ENCODE data around the gene CHRNA1. TPM values are rescaled to one million over a fixed set of nuclear protein-coding genes. Genes with fewer than 3 reads are reported as not detected.

CHRNA1 gene
- polyA plus RNA-seq, 1 experiment: not detected

DNA sequence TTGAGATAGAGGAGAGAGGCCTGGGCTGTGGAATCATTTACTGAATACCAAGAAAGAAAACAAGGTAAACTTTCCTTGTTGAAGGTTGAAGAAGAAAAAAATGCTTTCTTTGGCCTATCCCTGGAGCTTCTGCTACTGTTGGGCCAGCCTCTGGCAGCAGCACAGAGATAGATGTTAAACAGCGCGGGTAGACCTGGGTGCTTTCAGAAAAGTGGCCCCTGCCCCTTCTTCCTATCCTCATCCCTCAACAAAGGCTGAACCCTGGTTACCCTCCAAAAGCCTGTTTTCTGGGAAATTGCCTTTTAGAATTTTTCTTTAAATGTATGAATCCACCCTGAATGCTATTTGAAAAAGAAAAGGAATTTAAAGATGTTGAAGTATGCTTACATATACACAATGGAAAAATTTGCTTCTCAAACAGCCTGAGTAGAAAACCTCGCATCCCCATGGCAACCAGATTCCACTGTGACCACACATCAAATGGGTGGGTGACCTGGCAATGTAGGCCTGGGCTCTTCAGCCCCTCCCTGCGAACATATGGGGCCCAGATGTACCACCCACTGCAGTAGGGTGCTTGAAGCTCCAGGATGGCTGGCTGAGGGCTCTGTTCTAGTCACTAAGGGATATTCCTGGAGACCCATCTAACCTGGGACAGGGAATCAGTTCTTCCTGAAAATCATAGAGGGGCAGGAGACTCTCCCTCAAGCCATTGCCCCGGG lies 23.4 kb upstream of the CHRNA1 start:
- Histone ChIP-seq H3K27me3 (ENCODE audit: control insufficient read depth, insufficient read depth, low read length) (no peaks in the 10 kb centered on the region), H3K4me3 (ENCODE audit: low read depth, low read length) (no peak overlapping the region), H3K36me3 (ENCODE audit: control insufficient read depth, insufficient read depth, low read length) (no peaks in the 10 kb centered on the region)
- CTCF ChIA-PET: interaction anchor here (1.1 to 1.5 kb wide), 2 partner anchors 10 to 198 kb away, joined by 3 read pairs; no protein-coding TSS in a partner anchor
- TF ChIP-seq, protein P1, sequence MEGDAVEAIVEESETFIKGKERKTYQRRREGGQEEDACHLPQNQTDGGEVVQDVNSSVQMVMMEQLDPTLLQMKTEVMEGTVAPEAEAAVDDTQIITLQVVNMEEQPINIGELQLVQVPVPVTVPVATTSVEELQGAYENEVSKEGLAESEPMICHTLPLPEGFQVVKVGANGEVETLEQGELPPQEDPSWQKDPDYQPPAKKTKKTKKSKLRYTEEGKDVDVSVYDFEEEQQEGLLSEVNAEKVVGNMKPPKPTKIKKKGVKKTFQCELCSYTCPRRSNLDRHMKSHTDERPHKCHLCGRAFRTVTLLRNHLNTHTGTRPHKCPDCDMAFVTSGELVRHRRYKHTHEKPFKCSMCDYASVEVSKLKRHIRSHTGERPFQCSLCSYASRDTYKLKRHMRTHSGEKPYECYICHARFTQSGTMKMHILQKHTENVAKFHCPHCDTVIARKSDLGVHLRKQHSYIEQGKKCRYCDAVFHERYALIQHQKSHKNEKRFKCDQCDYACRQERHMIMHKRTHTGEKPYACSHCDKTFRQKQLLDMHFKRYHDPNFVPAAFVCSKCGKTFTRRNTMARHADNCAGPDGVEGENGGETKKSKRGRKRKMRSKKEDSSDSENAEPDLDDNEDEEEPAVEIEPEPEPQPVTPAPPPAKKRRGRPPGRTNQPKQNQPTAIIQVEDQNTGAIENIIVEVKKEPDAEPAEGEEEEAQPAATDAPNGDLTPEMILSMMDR (IDR thresholded peaks at IDR 0.05; ENCODE audit: insufficient read depth, low read depth, low read length): no peak
- peak; percentile 100 for DNase-seq (ENCODE audit: low read depth)
- POLR2A ChIA-PET: interaction anchor here (0.5 to 1.5 kb wide), 8 partner anchors 9 to 231 kb away, joined by 3 to 4 read pairs (median 4); no protein-coding TSS in a partner anchor

DNA sequence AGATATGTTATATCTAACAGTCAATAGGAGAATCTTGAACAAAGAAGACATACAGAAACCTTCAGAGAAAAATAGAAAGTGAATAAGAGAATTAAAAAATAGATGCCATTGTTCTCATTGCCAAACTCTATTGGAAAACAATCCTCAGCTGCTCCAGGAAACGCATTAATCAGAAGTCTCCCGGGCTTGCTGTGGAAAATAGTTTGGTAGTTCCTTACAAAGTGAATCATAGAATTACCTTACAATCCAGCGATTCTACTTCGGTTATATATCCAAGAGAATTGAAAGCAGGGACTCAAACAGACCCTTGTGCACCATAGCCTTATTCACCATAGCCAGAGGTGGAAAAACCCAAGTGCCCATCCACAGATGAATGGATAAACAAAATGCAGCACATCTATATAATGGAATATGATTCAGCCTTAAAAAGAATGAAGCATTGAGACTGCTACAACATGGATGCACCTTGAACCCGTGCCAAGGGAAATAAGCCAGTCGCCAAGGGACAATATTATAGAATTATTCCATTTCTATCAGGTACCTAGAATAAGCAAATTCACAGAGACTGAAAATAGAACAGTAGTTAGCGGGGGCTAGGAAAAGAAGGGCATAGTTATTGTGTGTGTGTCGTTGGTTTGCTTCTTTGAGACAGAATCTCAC lies 21.9 kb upstream of the CHRNA1 start:
- TF ChIP-seq, protein P1 (IDR thresholded peaks at IDR 0.05; ENCODE audit: insufficient read depth, low read depth, low read length): no peak
- Histone ChIP-seq H3K4me3 (ENCODE audit: low read depth, low read length) (no peak overlapping the region), H3K27me3 (ENCODE audit: control insufficient read depth, insufficient read depth, low read length) (no peaks in the 10 kb centered on the region), H3K36me3 (ENCODE audit: control insufficient read depth, insufficient read depth, low read length) (no peaks in the 10 kb centered on the region)
- POLR2A ChIA-PET: no interaction called here
- CTCF ChIA-PET: interaction anchor here (1.5 kb wide), 1 partner anchor 9 kb away, joined by 3 read pairs; no protein-coding TSS in a partner anchor
- DNase-seq (ENCODE audit: low read depth): no peak

DNA sequence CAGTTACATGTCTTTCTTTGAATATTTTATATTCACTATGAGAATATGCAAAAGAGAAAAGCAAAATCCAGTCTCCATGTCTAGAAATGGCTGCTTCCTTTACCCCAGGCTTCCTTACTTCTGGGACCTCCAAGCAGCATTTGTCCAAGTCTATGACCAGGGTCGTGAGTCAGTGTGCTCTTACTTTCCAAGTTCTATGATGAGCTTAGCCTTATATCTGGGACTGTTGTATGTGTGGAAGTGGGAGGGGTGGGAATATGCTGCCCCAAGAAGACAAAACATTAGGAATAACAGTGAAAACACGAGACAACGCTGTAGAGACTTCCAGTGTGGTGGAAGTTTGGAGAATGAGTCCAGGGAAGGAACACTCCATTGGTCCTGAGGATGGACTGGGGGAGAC lies 21.2 kb upstream of the CHRNA1 start:
- no peak for DNase-seq (ENCODE audit: low read depth)
- TF ChIP-seq, protein P1 (IDR thresholded peaks at IDR 0.05; ENCODE audit: insufficient read depth, low read depth, low read length): no peak
- CTCF ChIA-PET: no interaction called here
- POLR2A ChIA-PET: no interaction called here
- no peaks in the 10 kb centered on the region for H3K36me3 ChIP-seq (ENCODE audit: control insufficient read depth, insufficient read depth, low read length)
- H3K4me3 ChIP-seq (ENCODE audit: low read depth, low read length): no peak overlapping the region
- no peaks in the 10 kb centered on the region for H3K27me3 ChIP-seq (ENCODE audit: control insufficient read depth, insufficient read depth, low read length)

DNA sequence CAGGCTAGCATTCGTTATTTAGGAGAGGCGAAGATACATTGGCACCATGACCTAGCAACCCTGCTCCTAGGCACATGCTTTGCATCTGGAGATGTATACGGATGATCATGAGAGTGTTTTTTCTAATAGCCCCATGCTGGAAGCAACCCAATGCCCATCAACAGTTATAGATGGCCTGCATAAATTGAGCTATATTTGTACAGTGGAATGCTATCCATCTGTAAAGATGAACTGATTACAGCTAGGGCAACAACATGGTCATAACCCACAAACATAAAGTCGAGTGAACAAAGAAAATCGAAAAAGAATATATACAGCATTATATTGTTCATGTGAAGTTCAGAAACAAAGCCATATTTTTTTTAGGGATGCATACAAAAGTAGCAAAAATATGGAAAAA lies 20.6 kb upstream of the CHRNA1 start:
- no peaks in the 10 kb centered on the region for H3K36me3 ChIP-seq (ENCODE audit: control insufficient read depth, insufficient read depth, low read length)
- no peak for DNase-seq (ENCODE audit: low read depth)
- TF ChIP-seq, protein P1 (IDR thresholded peaks at IDR 0.05; ENCODE audit: insufficient read depth, low read depth, low read length): no peak
- no peaks in the 10 kb centered on the region for H3K27me3 ChIP-seq (ENCODE audit: control insufficient read depth, insufficient read depth, low read length)
- POLR2A ChIA-PET: interaction anchor here (0.5 kb wide), 1 partner anchor 221 kb away, joined by 3 read pairs; no protein-coding TSS in a partner anchor
- no peak overlapping the region for H3K4me3 ChIP-seq (ENCODE audit: low read depth, low read length)
- CTCF ChIA-PET: no interaction called here

DNA sequence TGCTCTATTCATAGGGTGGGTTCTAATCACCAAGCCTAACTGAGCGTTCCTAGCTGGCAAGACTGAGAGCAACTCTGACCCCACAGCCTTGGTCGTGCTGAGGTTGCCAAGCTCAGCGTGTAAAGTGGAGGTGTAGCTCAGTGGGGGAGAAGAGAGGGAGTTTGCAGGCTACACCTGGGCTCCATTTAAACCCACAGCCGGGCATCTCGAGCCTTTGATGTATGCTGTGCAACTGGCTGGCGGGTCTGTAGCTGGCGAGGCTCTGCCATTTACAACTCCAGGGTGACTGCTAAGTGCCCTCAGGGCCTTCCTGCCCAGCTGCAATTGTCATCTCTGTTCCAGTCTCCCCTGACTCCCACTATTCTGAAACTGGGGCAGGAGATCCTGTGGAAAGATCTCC lies 20.0 kb upstream of the CHRNA1 start:
- TF ChIP-seq, protein P1 (IDR thresholded peaks at IDR 0.05; ENCODE audit: insufficient read depth, low read depth, low read length): no peak
- ChIA-PET CTCF (no interaction called here), POLR2A (interaction anchor here (0.5 kb wide), 1 partner anchor 221 kb away, joined by 3 read pairs; no protein-coding TSS in a partner anchor)

More for the DNA sequence above, 20.0 kb upstream of the CHRNA1 start:
- Histone ChIP-seq H3K4me3 (ENCODE audit: low read depth, low read length) (no peak overlapping the region), H3K27me3 (ENCODE audit: control insufficient read depth, insufficient read depth, low read length) (no peaks in the 10 kb centered on the region), H3K36me3 (ENCODE audit: control insufficient read depth, insufficient read depth, low read length) (no peaks in the 10 kb centered on the region)
- no peak for DNase-seq (ENCODE audit: low read depth)
